Measurements from ENCODE around the gene PFKFB3.

DNA sequence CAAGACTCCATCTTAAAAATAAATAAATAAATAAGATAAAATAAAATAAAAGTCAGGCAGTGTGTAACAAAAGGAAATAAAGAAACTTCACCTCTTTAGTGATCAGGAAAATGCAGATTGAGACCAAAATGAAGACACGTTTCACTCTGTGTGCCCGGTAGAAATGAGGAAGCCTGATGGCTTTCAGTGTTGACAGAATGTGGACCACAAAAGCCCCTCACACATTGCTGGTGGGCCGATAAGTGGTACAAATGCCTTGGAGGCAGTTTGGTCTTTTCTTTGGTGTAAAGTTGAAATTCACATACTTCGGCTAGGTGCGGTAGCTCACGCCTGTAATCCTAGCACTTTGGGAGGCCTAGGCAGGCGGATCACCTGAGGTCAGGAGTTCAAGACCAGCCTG is 44.5 kb upstream of the PFKFB3 start:
- TF ChIP-seq EGR1 (IDR thresholded peaks at IDR 0.05): no peak
- no peak for TF ChIP-seq TAF1 (IDR thresholded peaks at IDR 0.05; ENCODE audit: low read depth)
- no peak for TF ChIP-seq ZBTB7A (IDR thresholded peaks at IDR 0.05; ENCODE audit: low read depth)
- TF ChIP-seq FOXM1 (IDR thresholded peaks at IDR 0.05; ENCODE audit: borderline replicate concordance, low read depth): no peak
- TF ChIP-seq RAD21 (IDR thresholded peaks at IDR 0.05; ENCODE audit: low read depth): no peak
- no peak for TF ChIP-seq TEAD4 (IDR thresholded peaks at IDR 0.05)
- no peak for TF ChIP-seq EP300 (IDR thresholded peaks at IDR 0.05; ENCODE audit: borderline replicate concordance)
- no peak for TF ChIP-seq CREB1 (IDR thresholded peaks at IDR 0.05; ENCODE audit: low read depth)
- TF ChIP-seq, protein P1, sequence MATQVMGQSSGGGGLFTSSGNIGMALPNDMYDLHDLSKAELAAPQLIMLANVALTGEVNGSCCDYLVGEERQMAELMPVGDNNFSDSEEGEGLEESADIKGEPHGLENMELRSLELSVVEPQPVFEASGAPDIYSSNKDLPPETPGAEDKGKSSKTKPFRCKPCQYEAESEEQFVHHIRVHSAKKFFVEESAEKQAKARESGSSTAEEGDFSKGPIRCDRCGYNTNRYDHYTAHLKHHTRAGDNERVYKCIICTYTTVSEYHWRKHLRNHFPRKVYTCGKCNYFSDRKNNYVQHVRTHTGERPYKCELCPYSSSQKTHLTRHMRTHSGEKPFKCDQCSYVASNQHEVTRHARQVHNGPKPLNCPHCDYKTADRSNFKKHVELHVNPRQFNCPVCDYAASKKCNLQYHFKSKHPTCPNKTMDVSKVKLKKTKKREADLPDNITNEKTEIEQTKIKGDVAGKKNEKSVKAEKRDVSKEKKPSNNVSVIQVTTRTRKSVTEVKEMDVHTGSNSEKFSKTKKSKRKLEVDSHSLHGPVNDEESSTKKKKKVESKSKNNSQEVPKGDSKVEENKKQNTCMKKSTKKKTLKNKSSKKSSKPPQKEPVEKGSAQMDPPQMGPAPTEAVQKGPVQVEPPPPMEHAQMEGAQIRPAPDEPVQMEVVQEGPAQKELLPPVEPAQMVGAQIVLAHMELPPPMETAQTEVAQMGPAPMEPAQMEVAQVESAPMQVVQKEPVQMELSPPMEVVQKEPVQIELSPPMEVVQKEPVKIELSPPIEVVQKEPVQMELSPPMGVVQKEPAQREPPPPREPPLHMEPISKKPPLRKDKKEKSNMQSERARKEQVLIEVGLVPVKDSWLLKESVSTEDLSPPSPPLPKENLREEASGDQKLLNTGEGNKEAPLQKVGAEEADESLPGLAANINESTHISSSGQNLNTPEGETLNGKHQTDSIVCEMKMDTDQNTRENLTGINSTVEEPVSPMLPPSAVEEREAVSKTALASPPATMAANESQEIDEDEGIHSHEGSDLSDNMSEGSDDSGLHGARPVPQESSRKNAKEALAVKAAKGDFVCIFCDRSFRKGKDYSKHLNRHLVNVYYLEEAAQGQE (IDR thresholded peaks at IDR 0.05; ENCODE audit: low read depth): no peak
- no peak for TF ChIP-seq MAX (IDR thresholded peaks at IDR 0.05)
- no peak for TF ChIP-seq YY1 (IDR thresholded peaks at IDR 0.05; ENCODE audit: low read depth)
- TF ChIP-seq NFIC (IDR thresholded peaks at IDR 0.05): no peak
